CMK (cell line): ENCODE results near the gene XPO6.

Experiments
- DNase-seq: peaks from one replicate; pipeline ENCODE4 v3.0.0-alpha.2; 2010; ENCODE audit warnings: low read depth

XPO6 gene

DNA sequence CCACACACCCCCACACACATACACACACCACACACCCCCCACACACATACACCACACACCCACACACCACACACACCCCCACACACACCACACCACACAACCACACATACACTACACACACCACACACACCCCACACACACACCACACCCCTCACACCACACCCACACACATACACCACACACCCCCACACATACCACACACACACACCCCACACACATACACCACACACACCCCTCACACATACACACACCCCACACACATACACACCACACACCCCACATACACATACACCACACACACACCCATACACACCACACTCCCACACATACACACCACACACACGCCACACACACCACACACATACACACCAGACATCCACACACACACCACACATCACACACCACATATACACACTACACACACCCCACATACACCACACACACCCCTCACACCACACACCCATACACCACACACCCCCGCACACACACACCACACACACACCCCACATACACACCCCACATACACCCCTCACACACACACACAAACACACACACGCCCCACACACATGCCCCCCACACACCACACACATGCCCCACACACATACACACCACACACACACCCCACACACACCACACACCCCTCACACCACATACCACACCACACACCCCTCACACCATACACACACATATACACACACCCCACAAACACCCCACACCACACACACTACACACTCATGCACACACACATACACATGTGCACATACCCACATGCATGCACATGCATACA, 122.4 kb downstream of the XPO6 start:
- DNase-seq, result no peak

GRCh38 chr16:28087675-28088300, 124.0 kb downstream of the XPO6 start:
- DNase-seq, result no peak

- no peak for DNase-seq
These were observed 124.6 kb downstream of the XPO6 start for GRCh38 chr16:28087140-28087660.

DNA sequence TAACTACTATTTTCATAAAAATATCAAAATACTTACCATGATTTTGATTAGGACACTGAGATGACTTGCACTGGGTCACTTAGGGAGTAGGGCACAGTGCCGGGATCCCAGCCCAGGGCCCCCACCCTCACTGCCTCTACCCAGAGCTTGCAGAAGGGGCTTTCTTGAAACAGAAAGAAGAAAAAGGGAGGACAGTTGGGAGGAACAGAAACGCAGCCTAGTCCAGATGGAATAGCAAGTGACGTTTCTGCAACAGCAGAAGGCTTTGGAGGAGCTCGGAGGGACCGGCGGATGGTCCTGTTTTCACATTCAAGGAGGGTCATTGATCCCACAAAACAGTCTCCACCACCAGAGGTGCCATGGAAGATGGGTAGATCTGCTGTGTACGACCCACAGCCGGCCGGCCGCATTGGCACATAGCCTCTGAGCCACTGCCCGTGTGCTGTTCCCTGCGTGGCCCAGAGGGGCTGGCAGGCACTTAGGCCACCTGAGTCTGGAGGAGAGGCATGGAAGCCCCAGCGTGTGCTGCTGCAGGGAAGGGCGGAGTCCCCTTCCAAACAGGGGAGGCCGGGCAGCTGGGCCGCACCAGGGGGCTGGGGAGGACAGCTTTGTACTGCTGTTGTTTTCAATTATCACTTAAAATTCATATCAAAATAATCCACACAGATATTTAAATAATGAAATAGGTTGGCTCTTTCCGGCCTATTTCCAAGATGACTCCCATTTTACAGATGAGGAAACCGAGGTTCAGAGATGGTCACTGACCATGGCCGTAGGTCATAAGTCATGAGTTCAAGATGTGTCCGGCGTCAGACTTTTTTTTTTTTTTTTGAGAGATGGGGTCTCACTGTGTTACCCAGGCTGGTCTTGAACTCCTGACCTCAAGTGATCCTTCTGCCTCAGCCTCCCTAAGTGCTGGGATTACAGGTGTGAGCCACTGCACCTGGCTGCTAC, 125.3 kb downstream of the XPO6 start:
- no peak for DNase-seq

DNA sequence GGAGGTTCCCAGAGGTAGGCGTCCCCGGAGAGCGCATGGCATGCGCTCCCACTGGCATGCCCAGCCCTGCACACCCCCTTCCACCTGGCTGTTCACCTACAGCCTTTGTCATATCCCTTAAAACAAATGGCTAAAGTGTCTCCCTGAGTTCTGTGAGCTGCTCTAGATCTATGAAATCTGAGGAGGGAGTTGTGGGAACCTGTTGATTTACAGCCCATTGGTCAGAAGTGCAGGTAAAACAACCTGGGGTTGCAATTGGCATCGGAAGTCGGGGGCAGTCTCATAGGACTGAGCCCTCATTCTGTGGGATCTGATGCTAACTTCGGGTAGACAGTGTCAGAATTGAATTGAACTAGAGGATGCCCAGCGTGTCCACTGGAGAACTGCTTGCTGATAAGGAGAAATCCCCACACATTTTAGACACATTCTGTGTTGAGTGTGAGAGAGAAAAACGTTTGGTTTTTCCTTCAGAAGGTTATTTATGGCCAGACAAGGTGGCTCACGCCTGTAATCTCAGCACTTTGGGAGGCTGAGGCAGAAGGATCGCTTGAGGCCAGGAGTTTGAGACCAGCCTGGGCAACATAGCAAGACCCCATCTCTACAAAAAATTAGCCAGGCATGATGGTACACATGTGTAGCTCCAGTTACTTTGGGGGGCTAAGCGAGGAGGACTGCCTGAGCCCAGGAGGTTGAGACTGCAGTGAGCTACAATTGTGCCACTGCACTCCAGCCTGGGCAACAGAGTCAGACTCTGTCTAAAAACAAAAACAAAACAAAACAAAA, 126.2 kb downstream of the XPO6 start:
- DNase-seq, result no peak

GRCh38 chr16:28084209-28084608, 127.6 kb downstream of the XPO6 start:
- DNase-seq, result no peak

DNA sequence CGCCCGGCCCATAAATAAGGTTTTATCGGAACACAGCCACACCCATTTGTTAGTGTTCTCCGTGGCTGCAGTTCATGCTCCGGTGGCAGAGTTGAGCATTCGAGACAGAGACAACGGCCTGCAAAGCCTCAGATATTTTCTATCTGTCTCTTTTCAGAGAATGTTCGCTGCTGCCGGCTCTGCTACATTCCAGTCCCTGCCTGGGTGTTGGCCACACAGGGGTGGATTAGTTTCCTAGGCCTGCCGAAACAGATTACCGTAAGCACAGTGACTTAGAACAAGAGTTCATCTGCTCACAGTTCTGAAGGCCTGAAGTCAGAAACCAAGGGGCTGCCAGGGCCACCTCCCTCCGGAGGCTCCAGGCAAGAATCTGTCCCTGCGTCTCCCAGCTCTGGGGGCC, 129.1 kb downstream of the XPO6 start:
- no peak for DNase-seq

DNA sequence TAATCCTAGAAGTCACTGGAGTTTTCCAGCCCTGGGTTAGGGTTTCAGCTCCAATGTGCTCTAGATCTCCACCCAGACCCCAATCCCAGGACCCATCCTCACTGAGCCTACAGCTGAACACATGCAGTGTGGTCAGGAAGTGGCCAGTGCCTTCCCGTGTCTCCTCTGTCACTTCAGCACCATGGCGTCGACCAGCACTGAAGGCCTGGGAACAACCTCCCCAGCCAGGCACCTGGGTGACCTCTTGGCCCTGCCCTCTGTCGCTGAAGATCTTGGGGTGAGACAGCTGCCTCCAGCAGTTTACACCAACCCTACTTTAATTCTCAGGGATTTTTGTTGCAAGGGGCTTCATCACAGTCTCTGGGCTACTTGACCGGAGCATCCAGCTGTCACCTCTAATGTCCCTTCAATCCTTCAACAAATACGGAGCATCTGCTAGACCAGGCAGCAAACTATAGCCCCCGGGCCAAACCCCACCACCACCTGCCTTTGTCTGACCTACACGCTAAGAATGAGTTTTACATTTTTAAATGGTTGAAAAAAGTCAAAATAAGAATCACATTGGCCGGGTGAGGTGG, 130.3 kb downstream of the XPO6 start:
- DNase-seq, result no peak

DNA sequence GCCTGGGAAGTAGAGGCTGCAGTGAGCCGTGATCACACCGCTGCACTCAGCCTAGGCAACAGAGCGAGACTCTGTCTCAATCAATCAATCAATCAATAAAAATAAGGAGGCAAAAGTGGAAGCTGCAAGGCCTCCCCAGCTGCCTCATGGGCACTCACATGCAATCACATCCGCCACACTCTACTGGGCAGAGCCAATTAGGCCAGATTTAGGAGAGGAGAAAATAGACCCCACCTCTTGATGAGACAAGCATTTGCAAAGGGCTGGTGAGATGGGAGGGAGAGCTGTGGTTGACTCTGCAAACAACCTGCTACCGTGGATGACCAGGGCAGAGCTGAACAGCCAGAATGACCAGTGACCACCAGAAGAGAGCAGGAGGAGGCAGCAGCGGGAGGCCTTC, 133.5 kb downstream of the XPO6 start:
- no peak for DNase-seq

- DNase-seq, result no peak
These were observed 137.9 kb downstream of the XPO6 start for GRCh38 chr16:28073836-28074235.

DNA sequence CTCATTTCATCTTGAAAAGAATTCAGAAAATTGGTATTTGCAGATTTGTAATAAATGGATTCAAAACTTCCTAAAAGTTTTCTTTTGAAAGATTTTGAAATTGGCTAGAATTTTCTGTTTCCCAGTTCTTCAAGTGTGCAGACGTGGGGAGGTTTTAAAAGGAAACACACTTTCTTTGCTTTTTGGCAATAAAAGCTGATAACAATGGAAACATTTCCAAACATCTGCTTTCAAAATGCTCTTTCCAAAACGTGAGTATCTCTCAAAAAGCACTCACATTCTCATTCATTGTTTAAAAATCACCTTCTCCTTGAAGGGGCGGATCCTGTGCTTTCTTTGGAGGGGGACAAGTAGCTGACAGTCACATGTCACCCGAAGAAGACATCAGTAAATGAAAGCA, 139.7 kb downstream of the XPO6 start:
- DNase-seq, result no peak

- DNase-seq, result no peak
These were observed 141.6 kb downstream of the XPO6 start for GRCh38 chr16:28069971-28070794.

- DNase-seq, result no peak
These were observed 142.8 kb downstream of the XPO6 start for GRCh38 chr16:28068976-28069375.

GRCh38 chr16:28067604-28068379, 144.0 kb downstream of the XPO6 start:
- DNase-seq, result no peak

DNA sequence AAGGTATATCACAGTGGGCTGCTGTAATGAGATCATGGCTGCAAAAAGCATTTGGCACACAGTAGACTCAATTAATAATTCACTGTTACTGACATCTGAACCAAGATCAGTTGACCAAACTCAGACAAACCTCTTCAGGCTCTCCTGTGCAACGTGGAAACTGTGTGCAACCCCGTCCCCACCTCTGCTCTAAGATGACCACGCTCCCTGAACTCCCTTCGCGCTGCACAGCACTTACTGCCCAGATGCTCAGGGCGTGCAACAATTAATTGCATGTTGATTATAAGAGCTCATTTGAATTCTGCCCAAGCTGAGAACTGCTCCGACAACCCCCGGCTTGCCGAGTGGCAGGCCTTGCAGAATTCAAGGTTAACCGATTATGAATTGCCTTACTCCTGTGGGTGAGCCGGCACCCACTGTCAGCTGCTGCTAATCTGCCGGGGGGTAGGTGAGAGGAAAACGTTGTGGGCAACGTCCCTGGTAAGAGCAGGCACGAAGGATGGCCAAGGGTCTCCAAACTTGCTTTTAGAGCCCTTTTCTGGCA, 147.0 kb downstream of the XPO6 start:
- no peak for DNase-seq

DNA sequence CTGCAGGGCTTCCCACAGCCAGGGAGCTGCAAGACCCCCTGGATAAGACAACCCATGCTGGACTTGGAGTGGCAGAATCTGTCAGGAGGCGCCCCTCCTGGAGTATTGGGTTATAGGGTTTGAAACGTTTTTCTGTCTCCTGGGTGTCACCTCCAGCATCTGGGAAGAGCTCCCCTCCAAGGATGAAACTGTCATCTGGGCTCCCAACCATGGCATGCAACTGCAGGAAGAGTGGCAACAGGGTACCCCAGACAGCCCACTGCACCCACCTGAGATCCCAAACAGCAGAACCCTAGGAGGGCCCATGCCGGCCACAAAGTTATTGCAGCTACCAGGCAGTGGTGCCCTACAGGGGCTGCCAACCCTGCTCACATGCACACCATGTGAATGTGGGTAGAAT, 147.6 kb downstream of the XPO6 start:
- no peak for DNase-seq

DNA sequence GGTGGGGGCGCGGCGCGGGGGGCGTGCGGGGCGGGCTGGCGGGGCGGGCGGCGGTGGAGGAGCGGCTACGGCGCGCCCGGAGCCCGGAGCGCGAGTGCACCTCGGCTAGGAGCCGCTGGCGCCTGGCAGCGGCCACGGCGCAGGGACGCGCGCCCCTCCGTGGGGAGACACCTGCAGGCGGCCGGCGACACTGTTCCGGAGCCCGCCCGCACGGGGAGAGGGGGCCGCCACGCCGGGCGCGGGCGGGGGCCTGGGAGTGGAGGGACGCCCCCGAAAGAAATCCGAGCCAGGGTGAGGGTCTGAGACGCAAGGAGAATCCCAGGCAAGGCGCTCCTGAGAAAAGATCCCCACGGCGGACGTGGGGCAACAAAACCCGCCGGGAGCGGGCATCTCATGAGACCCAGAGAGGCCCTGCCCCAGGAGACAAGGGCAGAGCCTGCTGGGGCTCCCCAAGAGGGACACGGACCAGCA, 148.1 kb downstream of the XPO6 start, which contains the start of gene GSG1L:
Gene GSG1L (minus strand): TSS at position 124 of the 471 bp plus-strand sequence. CDS start 290 bp downstream, outside the sequence.
- no peak for DNase-seq

- no peak for DNase-seq
These were observed 148.8 kb downstream of the XPO6 start for GRCh38 chr16:28062847-28063521.
